Activated naive CD4-positive, alpha-beta T cell treated with anti-CD3 and anti-CD28 coated beads, Interleukin-2, amount 10 ng/mL, durations not matched to agents 7 days and 5 days (primary cell): ENCODE measurements around the gene PDGFD.
"Not testable (repeated sequence)": the region's sequence is repeated elsewhere in the genome, so short reads cannot be mapped to it uniquely, and the experiment has no call there.

Experiments
- CTCF ChIA-PET: fragments of 350-600 bp; sonication (Branson Sonifier 250); formaldehyde crosslinking; loops from one replicate; lab custom pipeline; 2021; ENCODE audit warnings: antibody characterized with exemption; lab: Charles Lee
- DNase-seq: peaks from one replicate; pipeline ENCODE4 v3.0.0-alpha.2; 2020
- H3K27ac Mint-ChIP-seq: one replicate; pipeline ENCODE4 v1.8.0; 2021; ENCODE audit warnings: mild to moderate bottlenecking, moderate library complexity, mixed read lengths
- H3K27me3 Mint-ChIP-seq: one replicate; pipeline ENCODE4 v1.8.0; 2021; ENCODE audit warnings: mild to moderate bottlenecking, mixed read lengths
- H3K36me3 Mint-ChIP-seq: one replicate; pipeline ENCODE4 v1.8.0; 2021; ENCODE audit warnings: mixed read lengths
- H3K4me1 Mint-ChIP-seq: one replicate; pipeline ENCODE4 v1.8.0; 2021; ENCODE audit warnings: mixed read lengths
- H3K4me3 Mint-ChIP-seq: one replicate; pipeline ENCODE4 v1.8.0; 2021; ENCODE audit warnings: mild to moderate bottlenecking, moderate library complexity, mixed read lengths
- H3K9me3 Mint-ChIP-seq: one replicate; pipeline ENCODE4 v1.8.0; 2021; ENCODE audit warnings: mixed read lengths

PDGFD gene

DNA sequence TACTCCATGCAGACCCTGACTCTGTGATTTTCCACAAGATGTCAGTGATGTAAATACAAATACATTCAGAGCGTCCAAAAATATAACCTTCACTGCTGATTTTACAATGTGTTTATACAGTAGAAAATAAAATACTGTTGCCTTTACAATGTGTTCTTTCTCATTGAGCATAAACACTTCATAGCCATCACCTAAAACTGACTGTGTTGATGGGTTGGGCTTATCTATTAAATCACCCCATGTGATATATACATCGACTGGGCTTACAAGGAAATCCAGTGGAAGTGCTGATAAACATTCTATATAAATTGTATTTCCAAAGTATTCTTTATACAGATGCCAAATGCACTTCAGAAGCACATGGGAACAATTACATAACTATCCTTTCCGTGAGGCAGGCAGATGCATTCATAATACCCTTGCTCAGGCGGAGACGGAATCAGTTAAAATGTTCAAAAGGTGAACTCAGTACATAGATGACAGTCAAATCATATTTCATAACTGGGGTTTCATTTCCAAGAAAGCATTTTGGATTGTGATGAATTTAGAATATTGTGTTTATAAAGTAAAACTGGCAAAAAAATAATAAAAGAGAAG is 99.8 kb downstream of the PDGFD start:
- H3K4me1 Mint-ChIP-seq, result no peaks in the 10 kb centered on the region
- CTCF ChIA-PET, result no interaction called here
- H3K27ac Mint-ChIP-seq, result no peak overlapping the region
- no peak overlapping the region for H3K4me3 Mint-ChIP-seq
- H3K27me3 Mint-ChIP-seq, result no peaks in the 10 kb centered on the region
- no peaks in the 10 kb centered on the region for H3K9me3 Mint-ChIP-seq
- no peaks in the 10 kb centered on the region for H3K36me3 Mint-ChIP-seq
- no peak for DNase-seq

- H3K4me1 Mint-ChIP-seq, result no peaks in the 10 kb centered on the region
- H3K27ac Mint-ChIP-seq, result no peak overlapping the region
- no peaks in the 10 kb centered on the region for H3K9me3 Mint-ChIP-seq
- no peaks in the 10 kb centered on the region for H3K36me3 Mint-ChIP-seq
- no peak for DNase-seq
- CTCF ChIA-PET, result no interaction called here
- no peak overlapping the region for H3K4me3 Mint-ChIP-seq
- no peaks in the 10 kb centered on the region for H3K27me3 Mint-ChIP-seq
Measured at GRCh38 chr11:104061853-104062521, 102.0 kb downstream of the PDGFD start.

DNA sequence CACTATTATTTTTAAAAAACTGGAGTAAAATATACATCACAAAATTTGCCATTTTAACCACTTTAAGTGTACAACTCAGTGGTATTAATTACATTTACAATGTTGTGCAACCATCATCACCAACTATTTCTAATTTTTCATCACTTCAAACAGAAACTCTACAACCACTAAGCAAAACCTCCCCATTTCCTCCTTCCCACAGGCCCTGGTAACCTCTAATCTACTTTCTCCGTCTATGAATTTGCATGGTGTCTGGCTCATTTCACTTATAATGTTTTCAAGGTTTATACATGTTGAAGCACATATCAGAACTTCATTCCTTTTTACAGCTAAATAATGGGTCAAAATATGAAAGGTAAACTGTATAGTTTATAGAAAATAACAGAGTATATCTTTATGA is 103.1 kb downstream of the PDGFD start:
- H3K9me3 Mint-ChIP-seq, result no peaks in the 10 kb centered on the region
- no peaks in the 10 kb centered on the region for H3K27me3 Mint-ChIP-seq
- H3K36me3 Mint-ChIP-seq, result no peaks in the 10 kb centered on the region
- H3K27ac Mint-ChIP-seq, result no peak overlapping the region
- CTCF ChIA-PET, result no interaction called here
- H3K4me3 Mint-ChIP-seq, result no peak overlapping the region
- DNase-seq, result no peak
- no peaks in the 10 kb centered on the region for H3K4me1 Mint-ChIP-seq

- Mint-ChIP-seq H3K4me1 (no peaks in the 10 kb centered on the region), H3K9me3 (no peaks in the 10 kb centered on the region), H3K36me3 (no peaks in the 10 kb centered on the region), H3K4me3 (no peak overlapping the region), H3K27me3 (no peaks in the 10 kb centered on the region), H3K27ac (no peak overlapping the region)
- DNase-seq, result no peak
- CTCF ChIA-PET, result no interaction called here
Measured at GRCh38 chr11:104060004-104060794, 103.7 kb downstream of the PDGFD start.

DNA sequence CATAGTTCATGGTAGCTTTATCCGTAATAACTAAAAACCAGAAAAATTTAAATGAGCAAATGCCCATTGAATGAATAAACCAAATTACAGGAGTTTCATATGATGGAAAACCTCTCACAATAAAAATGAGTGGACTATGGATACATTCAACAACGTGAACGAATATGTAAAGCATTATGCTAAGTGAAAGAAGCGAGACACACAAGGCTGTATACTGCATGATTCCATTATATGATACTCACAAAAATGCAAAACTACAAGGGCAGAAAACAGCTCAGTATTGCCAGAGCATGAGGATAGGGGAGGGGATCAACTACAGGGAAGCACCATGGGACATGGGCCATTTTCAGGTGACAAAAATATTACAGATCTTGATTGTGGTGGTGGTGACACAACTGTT is 105.3 kb downstream of the PDGFD start:
- Mint-ChIP-seq H3K9me3 (no peaks in the 10 kb centered on the region), H3K4me3 (no peak overlapping the region), H3K27ac (no peak overlapping the region), H3K27me3 (no peaks in the 10 kb centered on the region), H3K4me1 (no peaks in the 10 kb centered on the region), H3K36me3 (no peaks in the 10 kb centered on the region)
- no peak for DNase-seq
- CTCF ChIA-PET, result no interaction called here

GRCh38 chr11:104057908-104058307 is 106.0 kb downstream of the PDGFD start:
- CTCF ChIA-PET, result no interaction called here
- H3K4me3 Mint-ChIP-seq, result no peak overlapping the region
- H3K27me3 Mint-ChIP-seq, result no peaks in the 10 kb centered on the region
- DNase-seq, result no peak
- no peaks in the 10 kb centered on the region for H3K9me3 Mint-ChIP-seq
- H3K36me3 Mint-ChIP-seq, result no peaks in the 10 kb centered on the region
- H3K4me1 Mint-ChIP-seq, result no peaks in the 10 kb centered on the region
- H3K27ac Mint-ChIP-seq, result no peak overlapping the region

- CTCF ChIA-PET, result no interaction called here
- H3K36me3 Mint-ChIP-seq, result no peaks in the 10 kb centered on the region
- no peaks in the 10 kb centered on the region for H3K9me3 Mint-ChIP-seq
- H3K4me1 Mint-ChIP-seq, result no peaks in the 10 kb centered on the region
- H3K27me3 Mint-ChIP-seq, result no peaks in the 10 kb centered on the region
- no peak overlapping the region for H3K4me3 Mint-ChIP-seq
- no peak overlapping the region for H3K27ac Mint-ChIP-seq
- DNase-seq, result no peak
Measured at GRCh38 chr11:104055596-104055995, 108.4 kb downstream of the PDGFD start.

- Mint-ChIP-seq H3K27ac (no peak overlapping the region), H3K4me3 (no peak overlapping the region)
- CTCF ChIA-PET, result no interaction called here
Measured at GRCh38 chr11:104054911-104055529, 108.9 kb downstream of the PDGFD start.

GRCh38 chr11:104053743-104054478 is 110.0 kb downstream of the PDGFD start:
- H3K36me3 Mint-ChIP-seq, result no peaks in the 10 kb centered on the region
- H3K4me1 Mint-ChIP-seq, result no peaks in the 10 kb centered on the region
- no peaks in the 10 kb centered on the region for H3K9me3 Mint-ChIP-seq
- DNase-seq, result no peak
- CTCF ChIA-PET, result no interaction called here
- no peak overlapping the region for H3K27ac Mint-ChIP-seq
- no peaks in the 10 kb centered on the region for H3K27me3 Mint-ChIP-seq
- no peak overlapping the region for H3K4me3 Mint-ChIP-seq

More at GRCh38 chr11:104054911-104055529, 108.9 kb downstream of the PDGFD start:
- H3K27me3 Mint-ChIP-seq, result no peaks in the 10 kb centered on the region
- H3K9me3 Mint-ChIP-seq, result no peaks in the 10 kb centered on the region
- no peaks in the 10 kb centered on the region for H3K4me1 Mint-ChIP-seq
- H3K36me3 Mint-ChIP-seq, result no peaks in the 10 kb centered on the region
- no peak for DNase-seq

DNA sequence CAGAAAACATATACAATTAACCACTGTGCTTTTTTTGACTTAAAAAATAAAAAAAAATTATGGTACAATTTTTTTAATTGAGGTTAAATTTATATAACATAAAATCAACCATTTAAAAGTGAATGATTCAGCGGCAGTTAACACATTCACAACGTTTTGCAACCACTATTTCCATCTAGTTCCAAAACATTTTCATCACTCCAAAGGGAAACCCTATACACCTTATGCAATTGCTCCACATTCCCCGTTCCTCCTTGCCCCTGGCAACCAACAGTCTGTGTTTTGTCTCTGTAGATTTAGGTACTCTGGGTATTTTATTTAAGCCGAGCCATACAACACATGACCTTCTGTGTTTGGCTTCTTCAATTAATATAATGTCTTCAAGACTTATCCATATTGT is 112.2 kb downstream of the PDGFD start:
- CTCF ChIA-PET, result no interaction called here
- no peak overlapping the region for H3K4me3 Mint-ChIP-seq

DNA sequence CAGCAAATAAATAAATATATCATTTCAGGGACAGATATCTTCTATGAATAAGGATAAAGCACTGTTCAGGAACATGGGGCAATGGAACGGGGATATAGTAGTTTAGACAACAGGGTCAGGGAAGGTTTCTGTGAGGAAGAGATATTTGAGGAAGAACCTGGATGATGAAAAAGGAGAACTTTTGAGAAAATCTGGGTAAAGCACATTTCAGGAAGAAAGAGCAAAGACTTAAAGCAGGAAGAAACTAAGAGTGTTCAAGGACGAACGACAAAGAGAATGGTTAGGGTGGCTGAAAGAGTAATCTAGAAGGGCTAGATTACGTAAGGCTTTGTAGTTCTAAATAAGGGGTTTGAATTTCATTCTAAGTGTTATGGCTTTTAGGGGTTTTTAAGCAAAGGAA is 114.8 kb downstream of the PDGFD start:
- CTCF ChIA-PET, result no interaction called here
- Mint-ChIP-seq H3K27ac (no peak overlapping the region), H3K4me3 (no peak overlapping the region), H3K9me3 (no peaks in the 10 kb centered on the region), H3K4me1 (no peaks in the 10 kb centered on the region), H3K36me3 (no peaks in the 10 kb centered on the region), H3K27me3 (no peaks in the 10 kb centered on the region)
- no peak for DNase-seq

More for the DNA sequence above, 112.2 kb downstream of the PDGFD start:
- no peaks in the 10 kb centered on the region for H3K4me1 Mint-ChIP-seq
- H3K36me3 Mint-ChIP-seq, result no peaks in the 10 kb centered on the region
- no peaks in the 10 kb centered on the region for H3K27me3 Mint-ChIP-seq
- DNase-seq, result no peak
- no peak overlapping the region for H3K27ac Mint-ChIP-seq
- H3K9me3 Mint-ChIP-seq, result no peaks in the 10 kb centered on the region

GRCh38 chr11:104046858-104047257 is 117.1 kb downstream of the PDGFD start:
- H3K9me3 Mint-ChIP-seq, CTCF ChIA-PET, H3K27me3 Mint-ChIP-seq, H3K4me3 Mint-ChIP-seq, H3K4me1 Mint-ChIP-seq, H3K27ac Mint-ChIP-seq, DNase-seq, H3K36me3 Mint-ChIP-seq: not testable (repeated sequence)

DNA sequence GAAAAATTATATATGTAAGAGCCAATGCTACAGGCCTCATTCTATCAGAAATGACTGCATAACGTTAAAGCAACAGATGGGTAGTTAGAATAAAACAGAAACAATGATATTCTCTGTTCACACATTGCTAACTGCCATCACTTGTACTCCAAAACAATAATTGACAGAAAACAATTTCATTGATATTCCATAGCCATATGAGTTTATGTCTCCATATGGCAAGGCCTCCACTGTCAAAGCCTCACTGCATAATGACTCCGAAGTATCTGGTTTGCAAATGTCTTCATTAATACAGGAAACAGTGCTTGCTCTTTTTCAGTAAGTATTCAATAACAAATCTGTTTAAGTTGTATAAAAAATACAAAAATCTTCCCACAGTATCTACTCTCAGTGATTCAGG is 117.6 kb downstream of the PDGFD start:
- Mint-ChIP-seq H3K4me3 (no peak overlapping the region), H3K4me1 (no peaks in the 10 kb centered on the region), H3K27ac (no peak overlapping the region), H3K36me3 (no peaks in the 10 kb centered on the region), H3K9me3 (no peaks in the 10 kb centered on the region), H3K27me3 (no peaks in the 10 kb centered on the region)
- CTCF ChIA-PET, result no interaction called here
- no peak for DNase-seq

DNA sequence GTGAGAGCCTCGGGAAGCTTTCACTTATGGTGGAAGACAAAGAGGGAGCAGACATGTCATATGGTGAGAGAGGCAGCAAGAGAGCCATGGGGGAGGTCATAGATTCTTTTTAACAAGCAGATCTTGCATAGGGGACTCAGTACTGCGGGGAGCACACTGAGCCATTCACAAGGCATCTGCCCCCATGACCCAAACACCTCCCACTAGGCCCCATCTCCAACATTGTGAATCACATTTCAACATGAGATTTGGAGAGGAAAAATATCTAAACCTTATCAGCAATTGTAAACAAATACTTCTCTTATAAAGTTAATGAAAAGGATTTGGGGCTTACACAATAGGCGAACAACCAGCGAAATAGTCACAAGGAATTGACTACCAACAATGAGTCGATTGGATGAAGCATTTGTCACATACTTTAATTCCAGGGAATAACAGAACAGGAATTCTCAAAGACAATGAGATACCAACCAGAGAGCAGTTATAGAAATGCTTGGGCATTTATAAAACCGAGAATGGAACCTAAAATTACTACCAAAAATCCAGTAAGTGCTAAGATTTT is 120.2 kb downstream of the PDGFD start:
- H3K27me3 Mint-ChIP-seq, result no peaks in the 10 kb centered on the region
- DNase-seq, result no peak
- no peak overlapping the region for H3K27ac Mint-ChIP-seq
- no peaks in the 10 kb centered on the region for H3K4me1 Mint-ChIP-seq
- CTCF ChIA-PET, result no interaction called here
- no peaks in the 10 kb centered on the region for H3K9me3 Mint-ChIP-seq
- no peak overlapping the region for H3K4me3 Mint-ChIP-seq
- no peaks in the 10 kb centered on the region for H3K36me3 Mint-ChIP-seq
